Adrenal gland (tissue), 12 donors: Measurements from ENCODE around the gene TNIK. TPM values are rescaled to one million over a fixed set of nuclear protein-coding genes. Genes with fewer than 3 reads are reported as not detected.

ENCODE experiments used
- DNase-seq, 7 donors: peaks; one replicate each; pipeline ENCODE4 v3.0.0-alpha.2; 2019 to 2020
- H3K27ac ChIP-seq, 5 donors: fragments of 200-600 bp; sonication (generic) in 4 of 5; 1 replicate in 3 of 5; 2 replicates in 2 of 5; pipeline versions ENCODE4 v1.5.1 to v1.8.0; 2016 to 2020; ENCODE audit warnings: mild to moderate bottlenecking in 1 of 5
- H3K27me3 ChIP-seq: fragments of 200-600 bp; 2 replicates; pipeline ENCODE4 v1.8.0; 2021
- H3K36me3 ChIP-seq, 2 donors: fragments of 200-600 bp; replicated peaks in 1 of 2; 1 replicate in 1 of 2; 2 replicates in 1 of 2; pipeline versions ENCODE4 v1.5.1 to v1.8.0; 2018 to 2022
- H3K4me1 ChIP-seq, 2 donors: fragments of 200-600 bp; replicated peaks in 1 of 2; 1 replicate in 1 of 2; 2 replicates in 1 of 2; pipeline versions ENCODE4 v1.5.1 to v1.8.0; 2018 to 2021
- H3K4me3 ChIP-seq, 4 donors: fragments of 200-600 bp; sonication (generic) in 3 of 4; one replicate each; pipeline ENCODE4 v1.5.1; 2016 to 2018
- H3K9me3 ChIP-seq, 3 donors: fragments of 200-600 bp; sonication (generic) in 1 of 3; replicated peaks in 1 of 3; 1 replicate in 2 of 3; 2 replicates in 1 of 3; pipeline versions ENCODE4 v1.5.1 to v1.8.0; 2016 to 2021
- POLR2A ChIP-seq, 2 donors: fragments of 450-650 bp; IDR thresholded peaks; one replicate each; pipeline ENCODE4 v1.6.1; 2017; ENCODE audit warnings: antibody characterized with exemption in 2 of 2, mild to moderate bottlenecking in 2 of 2, moderate library complexity in 1 of 2
- WGBS, 4 donors: extraction: QIAGEN DNeasy Blood & Tissue Kit in 2 of 4; methylation state at CpG; one replicate each; pipeline versions ENCODE4 v1.1.5 to v1.1.7; 2013 to 2017; 5-methylcytosine and 5-hydroxymethylcytosine counted together
- intact Hi-C, 2 donors: fragments of 100-400 bp; cut with DNase I; formaldehyde crosslinking; loops; one replicate each; pipeline versions ENCODE4 v1.14.1 to v1.15.0; 2022 to 2023
- polyA plus RNA-seq, 3 donors: library from polyadenylated mRNA; stranded (reverse); fragments of 200-250 nt in 2 of 3; fragments of 350-450 nt in 1 of 3; fragmentation: Illumina TruSeq in 1 of 3; extraction: RNeasy Lipid Tissue Mini Kit (QIAGEN cat#74804) in 1 of 3; gene quantifications; one replicate each; pipeline ENCODE4 v1.2.3, GENCODE V29; 2013 to 2014
- total RNA-seq, 9 donors: library from RNA; depleted of rRNA in 4 of 9; stranded (reverse); fragments of >200 nt in 4 of 9; fragments of 120-200 nt in 1 of 9; fragmentation: NEBNext Ultra II Directional in 1 of 9; extraction: Animal tissue kit (Norgen Biotek cat#: 25700) in 1 of 9; gene quantifications; one replicate each; pipeline versions ENCODE4 v1.1.0 to v1.2.4, GENCODE V29; 2013 to 2023
- TF ChIP-seq, protein P1 (sequence below), 6 experiments: fragments of 450-650 bp in 4 of 6; fragments of 200-600 bp in 2 of 6; sonication (generic) in 1 of 6; IDR thresholded peaks; 1 replicate in 5 of 6; 2 replicates in 1 of 6; pipeline versions ENCODE4 v1.5.1 to v1.8.0; 2016 to 2021; ENCODE audit warnings: antibody characterized with exemption in 6 of 6, mild to moderate bottlenecking in 2 of 6, moderate library complexity in 1 of 6
- donor health status: healthy with polysubstance abuse.
- donor health status: Bipolar disorder and iron deficiency.
- donor health status: DM: yes; HTN: yes; CAD: no.
- donor health status: DM: no; HTN: no; CAD: no.
- donor health status: DM: no; HTN: no; CAD: no.
- donor health status: DM: yes; HTN: yes; CAD: no.

Gene TNIK
- total and polyA plus RNA-seq, 12 donors, result 4.9 to 33.1 (median 10.7) TPM

DNA sequence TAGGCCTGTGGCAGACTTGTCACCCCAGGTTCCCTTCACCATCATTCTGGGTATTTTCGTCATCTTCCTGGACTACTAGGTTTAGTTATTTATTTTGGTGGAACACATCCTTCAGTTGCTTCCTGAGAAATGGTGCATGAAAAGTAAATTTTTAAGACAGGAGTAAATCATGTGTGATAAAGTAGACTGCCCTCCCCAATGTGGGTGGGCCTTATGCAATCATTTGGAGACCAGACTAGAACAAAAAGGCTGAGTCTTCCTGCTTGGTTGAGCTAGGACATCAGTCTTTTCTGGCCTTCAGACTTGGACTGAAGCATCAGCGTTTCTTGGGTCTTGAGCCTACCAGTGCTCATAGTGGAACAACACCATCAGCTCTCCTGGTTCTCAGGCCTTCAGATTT, 382.9 kb downstream of the TNIK start:
- no peak for DNase-seq
- no peak for TF ChIP-seq POLR2A (IDR thresholded peaks at IDR 0.05)
- TF ChIP-seq, protein P1, sequence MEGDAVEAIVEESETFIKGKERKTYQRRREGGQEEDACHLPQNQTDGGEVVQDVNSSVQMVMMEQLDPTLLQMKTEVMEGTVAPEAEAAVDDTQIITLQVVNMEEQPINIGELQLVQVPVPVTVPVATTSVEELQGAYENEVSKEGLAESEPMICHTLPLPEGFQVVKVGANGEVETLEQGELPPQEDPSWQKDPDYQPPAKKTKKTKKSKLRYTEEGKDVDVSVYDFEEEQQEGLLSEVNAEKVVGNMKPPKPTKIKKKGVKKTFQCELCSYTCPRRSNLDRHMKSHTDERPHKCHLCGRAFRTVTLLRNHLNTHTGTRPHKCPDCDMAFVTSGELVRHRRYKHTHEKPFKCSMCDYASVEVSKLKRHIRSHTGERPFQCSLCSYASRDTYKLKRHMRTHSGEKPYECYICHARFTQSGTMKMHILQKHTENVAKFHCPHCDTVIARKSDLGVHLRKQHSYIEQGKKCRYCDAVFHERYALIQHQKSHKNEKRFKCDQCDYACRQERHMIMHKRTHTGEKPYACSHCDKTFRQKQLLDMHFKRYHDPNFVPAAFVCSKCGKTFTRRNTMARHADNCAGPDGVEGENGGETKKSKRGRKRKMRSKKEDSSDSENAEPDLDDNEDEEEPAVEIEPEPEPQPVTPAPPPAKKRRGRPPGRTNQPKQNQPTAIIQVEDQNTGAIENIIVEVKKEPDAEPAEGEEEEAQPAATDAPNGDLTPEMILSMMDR (IDR thresholded peaks at IDR 0.05), result no peak
- no peak overlapping the region for H3K4me3 ChIP-seq
- H3K27ac ChIP-seq, result no peak overlapping the region
- H3K36me3 ChIP-seq, result no peaks in the 10 kb centered on the region
- no peaks in the 10 kb centered on the region for H3K27me3 ChIP-seq
- no peaks in the 10 kb centered on the region for H3K4me1 ChIP-seq
- WGBS, 4 donors, result 89 to 100% (median 93%) methylated on average over 2 of the region's 2 CpGs
- intact Hi-C loops, result no loop called here
- no peaks in the 10 kb centered on the region for H3K9me3 ChIP-seq

DNA sequence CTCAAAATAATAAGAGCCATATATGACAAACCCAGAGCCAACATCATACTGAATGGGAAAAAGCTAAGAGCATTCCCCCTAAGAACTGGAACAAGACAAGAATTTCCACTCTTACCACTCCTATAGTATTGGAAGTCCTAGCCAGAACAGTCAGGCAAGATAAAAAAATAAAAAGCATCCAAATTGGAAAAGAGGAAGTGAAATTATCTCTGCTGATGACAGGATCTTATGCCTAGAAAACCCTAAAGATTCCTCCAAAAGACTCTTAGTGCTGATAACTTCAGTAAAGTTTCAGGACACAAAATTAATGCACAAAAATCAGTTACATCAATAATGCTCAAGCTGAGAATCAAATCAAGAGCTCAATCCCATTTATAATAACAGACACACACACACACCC, 387.8 kb downstream of the TNIK start:
- Histone ChIP-seq H3K36me3 (no peaks in the 10 kb centered on the region), H3K4me1 (no peaks in the 10 kb centered on the region), H3K9me3 (no peaks in the 10 kb centered on the region), H3K4me3 (no peak overlapping the region), H3K27me3 (no peaks in the 10 kb centered on the region), H3K27ac (no peak overlapping the region)
- intact Hi-C loops, result no loop called here
- DNase-seq, result no peak
- TF ChIP-seq, protein P1 (IDR thresholded peaks at IDR 0.05), result no peak
- TF ChIP-seq POLR2A (IDR thresholded peaks at IDR 0.05), result no peak

DNA sequence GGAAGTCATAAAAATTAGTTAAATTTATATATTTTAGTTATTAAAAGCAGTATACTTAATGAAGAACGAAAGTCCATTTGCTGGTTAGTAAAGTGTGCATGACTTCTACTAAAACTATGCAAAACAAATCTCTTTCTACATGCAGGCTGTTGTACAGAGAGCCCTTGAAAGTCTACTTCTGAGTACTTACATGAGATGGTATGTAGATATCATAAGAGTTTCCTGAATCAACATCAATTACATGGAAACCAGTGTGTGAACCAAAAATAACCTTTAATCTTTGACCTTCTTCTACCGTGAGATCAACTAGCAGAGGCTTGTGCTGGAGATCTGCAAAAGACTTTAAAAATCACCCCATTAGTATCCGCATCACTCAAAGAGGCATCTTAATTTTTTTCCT, 391.5 kb downstream of the TNIK start:
- no peak overlapping the region for H3K4me3 ChIP-seq
- intact Hi-C loops, result no loop called here
- H3K9me3 ChIP-seq, result no peaks in the 10 kb centered on the region
- DNase-seq, result no peak
- TF ChIP-seq, protein P1 (IDR thresholded peaks at IDR 0.05), result no peak
- TF ChIP-seq POLR2A (IDR thresholded peaks at IDR 0.05), result no peak
- H3K27ac ChIP-seq, result no peak overlapping the region
- H3K4me1 ChIP-seq, result no peaks in the 10 kb centered on the region
- H3K27me3 ChIP-seq, result no peaks in the 10 kb centered on the region
- 83 to 88% (median 86%) methylated on average over 3 of the region's 3 CpGs for WGBS, 4 donors
- H3K36me3 ChIP-seq, result no peaks in the 10 kb centered on the region

DNA sequence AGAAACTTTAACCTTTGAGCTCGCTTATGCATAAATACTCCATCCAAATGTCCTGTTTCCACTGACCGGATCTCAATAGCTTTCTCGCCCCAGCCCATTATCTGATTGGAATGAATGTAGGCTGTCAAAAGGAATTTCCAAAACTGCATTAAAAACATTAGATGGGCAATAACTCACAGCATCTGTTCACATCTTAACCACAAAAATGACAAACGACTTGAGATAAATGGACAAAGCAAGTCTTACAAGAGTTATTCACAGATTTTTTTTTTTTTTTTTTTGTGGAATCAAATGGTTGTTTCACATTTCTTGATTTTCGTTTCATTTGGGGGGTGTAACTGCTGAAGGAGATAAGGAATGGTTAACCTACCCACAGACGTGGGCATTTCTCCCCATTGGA, 394.0 kb downstream of the TNIK start:
- Histone ChIP-seq H3K27me3 (no peaks in the 10 kb centered on the region), H3K36me3 (no peaks in the 10 kb centered on the region), H3K4me1 (no peaks in the 10 kb centered on the region), H3K9me3 (no peaks in the 10 kb centered on the region), H3K4me3 (no peak overlapping the region), H3K27ac (no peak overlapping the region)
- intact Hi-C loops, result no loop called here
- no peak for TF ChIP-seq POLR2A (IDR thresholded peaks at IDR 0.05)
- TF ChIP-seq, protein P1 (IDR thresholded peaks at IDR 0.05), result no peak
- 82 to 91% (median 87%) methylated on average over 6 of the region's 6 CpGs for WGBS, 4 donors
- DNase-seq, result no peak
